H1 (cell line): ENCODE results near the gene TRIM67. TPM values are rescaled to one million over a fixed set of nuclear protein-coding genes. Genes with fewer than 3 reads are reported as not detected.

ENCODE experiments used
- CTCF ChIA-PET: fragments of 300-600 bp; sonication (Branson Sonifier 250); formaldehyde crosslinking; loops from one replicate; lab custom pipeline; 2021; ENCODE audit not compliant: partially characterized antibody; lab: Charles Lee
- POLR2A ChIA-PET: fragments of 300-600 bp; sonication (Branson Sonifier 250); formaldehyde crosslinking; loops from one replicate; lab custom pipeline; 2021; ENCODE audit warnings: inconsistent platforms; ENCODE audit not compliant: partially characterized antibody; lab: Charles Lee
- DNase-seq, 2 experiments: peaks; one replicate each; pipeline versions ENCODE4 v3.0.0 to v3.0.0-alpha.2; 2010 to 2022; ENCODE audit warnings: low spot score in 2 of 2, low read depth in 1 of 2, mixed read lengths in 1 of 2
- FAIRE-seq: peaks from 2 replicates; lab custom pipeline; 2011; peaks lifted over from hg19 to GRCh38; lab: Jason Lieb, UNC
- H2AFZ ChIP-seq: 2 replicates; pipeline ENCODE4 v1.8.1; 2012; ENCODE audit warnings: low read length, inconsistent platforms
- H2AK5ac ChIP-seq: 2 replicates; pipeline ENCODE4 v1.6.1; 2013; ENCODE audit warnings: low read depth, low read length
- H2BK120ac ChIP-seq: replicated peaks from 2 replicates; pipeline ENCODE3; 2013; ENCODE audit warnings: low read depth, low read length, inconsistent platforms
- H2BK12ac ChIP-seq: 2 replicates; pipeline ENCODE4 v1.6.1; 2013; ENCODE audit warnings: low read depth, low read length
- H2BK15ac ChIP-seq: 2 replicates; pipeline ENCODE4 v1.6.1; 2013; ENCODE audit warnings: low read length
- H2BK20ac ChIP-seq: 2 replicates; pipeline ENCODE4 v1.6.1; 2013; ENCODE audit warnings: low read length
- H2BK5ac ChIP-seq: 2 replicates; pipeline ENCODE4 v1.6.1; 2013; ENCODE audit warnings: low read depth, low read length
- H3K14ac ChIP-seq: 2 replicates; pipeline ENCODE4 v1.6.1; 2013; ENCODE audit warnings: inconsistent platforms; ENCODE audit not compliant: insufficient read length
- H3K18ac ChIP-seq: 2 replicates; pipeline ENCODE4 v1.6.1; 2013; ENCODE audit warnings: low read length; ENCODE audit errors: extremely low read depth
- H3K23ac ChIP-seq: 2 replicates; pipeline ENCODE4 v1.6.1; 2013; ENCODE audit warnings: inconsistent platforms; ENCODE audit not compliant: insufficient read length
- H3K23me2 ChIP-seq: 2 replicates; pipeline ENCODE4 v1.6.1; 2013; ENCODE audit warnings: low read depth, low read length
- H3K27ac ChIP-seq: 2 replicates; pipeline ENCODE4 v1.6.1; 2011; ENCODE audit warnings: low read depth, low read length, inconsistent platforms
- H3K27me3 ChIP-seq, 4 experiments: replicated peaks in 1 of 4; 1 replicate in 1 of 4; 2 replicates in 3 of 4; pipeline versions ENCODE4 v1.6.1 to v1.8.1; 2011 to 2013; ENCODE audit warnings: low read length in 3 of 4, mild to moderate bottlenecking in 3 of 4, inconsistent platforms in 2 of 4, mixed read lengths in 2 of 4, moderate library complexity in 1 of 4; ENCODE audit not compliant: control insufficient read depth in 3 of 4, insufficient read depth in 3 of 4; ENCODE audit errors: extremely low read depth in 1 of 4
- H3K36me3 ChIP-seq, 4 experiments: 2 replicates each; pipeline versions ENCODE4 v1.6.1 to v1.8.1; 2011 to 2013; ENCODE audit warnings: mild to moderate bottlenecking in 4 of 4, low read length in 3 of 4, moderate library complexity in 2 of 4, control low read depth in 1 of 4, inconsistent platforms in 1 of 4; ENCODE audit not compliant: insufficient read depth in 4 of 4, control insufficient read depth in 2 of 4
- H3K4ac ChIP-seq: replicated peaks from 2 replicates; pipeline ENCODE3; 2013; ENCODE audit warnings: low read length, low read depth, mixed read lengths, inconsistent platforms; ENCODE audit not compliant: insufficient read length
- H3K4me1 ChIP-seq, 4 experiments: replicated peaks in 1 of 4; 1 replicate in 1 of 4; 2 replicates in 3 of 4; pipeline versions ENCODE4 v1.6.1 to v1.8.1; 2011 to 2013; ENCODE audit warnings: low read length in 3 of 4, inconsistent platforms in 2 of 4, mixed read lengths in 1 of 4; ENCODE audit not compliant: insufficient read depth in 4 of 4, control insufficient read depth in 3 of 4
- H3K4me2 ChIP-seq, 2 experiments: 2 replicates each; pipeline versions ENCODE4 v1.6.1 to v1.8.1; 2011 to 2013; ENCODE audit warnings: low read depth in 2 of 2, low read length in 2 of 2, control low read depth in 1 of 2, inconsistent platforms in 1 of 2, mild to moderate bottlenecking in 1 of 2; ENCODE audit not compliant: insufficient read depth in 1 of 2
- H3K4me3 ChIP-seq, 4 experiments: fragments of 200-600, 300-600 bp in 1 of 4; sonication (generic), shearing (Covaris generic), sonication (Bioruptor Twin) in 1 of 4; 2 replicates each; pipeline versions ENCODE4 v1.5.1 to v1.8.1; 2011 to 2016; ENCODE audit warnings: low read length in 4 of 4, low read depth in 3 of 4, control low read depth in 2 of 4, inconsistent platforms in 2 of 4, mild to moderate bottlenecking in 2 of 4, mixed read lengths in 1 of 4, moderate library complexity in 1 of 4; ENCODE audit not compliant: insufficient read depth in 2 of 4; ENCODE audit errors: extremely low read depth in 1 of 4
- H3K56ac ChIP-seq: replicated peaks from 2 replicates; pipeline ENCODE3; 2013; ENCODE audit warnings: low read depth, mild to moderate bottlenecking, mixed read lengths, low read length, inconsistent platforms; ENCODE audit not compliant: insufficient read length
- H3K79me1 ChIP-seq: 2 replicates; pipeline ENCODE4 v1.6.1; 2013; ENCODE audit warnings: low read depth, low read length, control low read depth
- H3K79me2 ChIP-seq, 2 experiments: 2 replicates each; pipeline versions ENCODE4 v1.6.1 to v1.8.1; 2012 to 2013; ENCODE audit warnings: low read length in 2 of 2, mild to moderate bottlenecking in 2 of 2, inconsistent platforms in 1 of 2; ENCODE audit not compliant: insufficient read depth in 2 of 2, control insufficient read depth in 1 of 2
- H3K9ac ChIP-seq, 4 experiments: replicated peaks in 1 of 4; 1 replicate in 1 of 4; 2 replicates in 3 of 4; pipeline versions ENCODE4 v1.6.1 to v1.8.1; 2011 to 2013; ENCODE audit warnings: low read depth in 3 of 4, low read length in 3 of 4, control low read depth in 2 of 4, mild to moderate bottlenecking in 2 of 4, moderate library complexity in 2 of 4, inconsistent platforms in 1 of 4; ENCODE audit errors: extremely low read depth in 1 of 4
- H3K9me3 ChIP-seq, 2 experiments: 2 replicates each; pipeline versions ENCODE4 v1.6.1 to v1.8.1; 2012 to 2013; ENCODE audit warnings: mild to moderate bottlenecking in 2 of 2, moderate library complexity in 2 of 2, control low read depth in 1 of 2, inconsistent platforms in 1 of 2, low read depth in 1 of 2, low read length in 1 of 2, mixed read lengths in 1 of 2; ENCODE audit not compliant: insufficient read depth in 2 of 2
- H4K20me1 ChIP-seq, 2 experiments: replicated peaks in 1 of 2; 2 replicates each; pipeline versions ENCODE3 to v1.8.1; 2011 to 2013; ENCODE audit warnings: inconsistent platforms in 2 of 2, low read length in 2 of 2, mild to moderate bottlenecking in 1 of 2; ENCODE audit not compliant: insufficient read depth in 2 of 2, control insufficient read depth in 1 of 2
- H4K5ac ChIP-seq: 2 replicates; pipeline ENCODE4 v1.6.1; 2013; ENCODE audit warnings: low read length, low read depth, mixed read lengths, inconsistent platforms; ENCODE audit not compliant: insufficient read length
- H4K8ac ChIP-seq: 2 replicates; pipeline ENCODE4 v1.8.0; 2013; ENCODE audit warnings: mild to moderate bottlenecking, moderate library complexity, low read length, inconsistent platforms; ENCODE audit not compliant: insufficient read depth; ENCODE audit errors: extremely low read depth
- H4K91ac ChIP-seq: replicated peaks from 2 replicates; pipeline ENCODE3; 2013; ENCODE audit warnings: low read length, mixed read lengths, inconsistent platforms; ENCODE audit not compliant: insufficient read length
- BCL11A ChIP-seq, 2 experiments: IDR thresholded peaks; one replicate each; pipeline ENCODE4 v1.6.1; 2011; ENCODE audit warnings: low read depth in 2 of 2, low read length in 2 of 2, mild to moderate bottlenecking in 2 of 2
- EZH2 ChIP-seq: fragments of 200-600 bp; sonication (generic); IDR thresholded peaks from 2 replicates; pipeline ENCODE4 v1.7.1; 2012; ENCODE audit warnings: low read depth, mild to moderate bottlenecking, moderate library complexity, low read length, inconsistent platforms; ENCODE audit not compliant: severe bottlenecking
- FOSL1 ChIP-seq: IDR thresholded peaks from 2 replicates; pipeline ENCODE4 v1.6.1; 2011; ENCODE audit warnings: mild to moderate bottlenecking, low read depth, low read length, moderate library complexity; ENCODE audit not compliant: insufficient read depth
- KDM5A ChIP-seq: fragments of 200-600 bp; IDR thresholded peaks from 2 replicates; pipeline ENCODE4 v1.7.1; 2012; ENCODE audit warnings: mild to moderate bottlenecking, low read length, inconsistent platforms, mixed read lengths
- POLR2A ChIP-seq, 2 experiments: IDR thresholded peaks; 1 replicate in 1 of 2; 2 replicates in 1 of 2; pipeline ENCODE4 v1.6.1; 2011; ENCODE audit warnings: low read depth in 2 of 2, low read length in 2 of 2, mild to moderate bottlenecking in 2 of 2; ENCODE audit errors: control extremely low read depth in 1 of 2
- POLR2AphosphoS5 ChIP-seq: IDR thresholded peaks from 2 replicates; pipeline ENCODE4 v1.6.1; 2011; ENCODE audit warnings: low read depth, low read length
- SIRT6 ChIP-seq: IDR thresholded peaks from one replicate; pipeline ENCODE4 v1.7.1; 2012; ENCODE audit warnings: low read length, inconsistent platforms
- SIX5 ChIP-seq: IDR thresholded peaks from 2 replicates; pipeline ENCODE4 v1.6.1; 2011; ENCODE audit warnings: mild to moderate bottlenecking, low read depth, low read length
- SRF ChIP-seq: IDR thresholded peaks from 2 replicates; pipeline ENCODE4 v1.6.1; 2011; ENCODE audit warnings: mild to moderate bottlenecking, low read depth, low read length, moderate library complexity
- SUZ12 ChIP-seq: fragments of 200-600 bp; sonication (generic); IDR thresholded peaks from 2 replicates; pipeline ENCODE4 v1.6.1; 2012; ENCODE audit warnings: mild to moderate bottlenecking, inconsistent platforms, low read length, moderate library complexity, mixed read lengths
- TAF1 ChIP-seq: IDR thresholded peaks from 2 replicates; pipeline ENCODE4 v1.6.1; 2011; ENCODE audit warnings: mild to moderate bottlenecking, low read depth, low read length
- TAF7 ChIP-seq: optimal IDR thresholded peaks from 2 replicates; pipeline ENCODE3; 2011; ENCODE audit warnings: low read depth, mild to moderate bottlenecking, inconsistent platforms, low read length, moderate library complexity, borderline replicate concordance
- TBP ChIP-seq: IDR thresholded peaks from 2 replicates; pipeline ENCODE4 v1.6.1; 2011; ENCODE audit warnings: low read depth, low read length, improper control_type of control experiment
- ZNF274 ChIP-seq: IDR thresholded peaks from 2 replicates; pipeline ENCODE4 v1.7.0; 2012; ENCODE audit warnings: low read length, borderline replicate concordance; ENCODE audit errors: extremely low read depth
- WGBS, 2 experiments: shearing (Covaris generic) in 1 of 2; methylation state at CpG; one replicate each; pipeline versions ENCODE4 v1.1.6 to v1.1.7; 2013 to 2015; ENCODE audit warnings: low lambda C conversion rate in 2 of 2, mixed read lengths in 2 of 2, inconsistent platforms in 1 of 2, low coverage in 1 of 2, missing lambda C conversion rate in 1 of 2; ENCODE audit not compliant: insufficient replicate concordance in 2 of 2, insufficient coverage in 1 of 2, insufficient read length in 1 of 2; ENCODE audit errors: extremely low coverage in 1 of 2, missing lambda C conversion rate in 1 of 2; 5-methylcytosine and 5-hydroxymethylcytosine counted together
- polyA plus RNA-seq, 7 experiments: library from polyadenylated mRNA; depleted of rRNA in 3 of 7; stranded (reverse) in 5 of 7; unstranded in 2 of 7; fragments of >200 nt in 5 of 7; fragments of 200-250 nt in 2 of 7; gene quantifications; 1 replicate in 5 of 7; 2 replicates in 1 of 7; 4 replicates in 1 of 7; pipeline versions ENCODE4 v1.2.1 to v1.2.3, GENCODE V29; 2011 to 2013; ENCODE audit warnings: missing spikeins in 2 of 7, mixed read lengths in 2 of 7
- total RNA-seq: library from RNA; stranded (reverse); fragmentation: NEBNext Ultra II Directional; extraction: Animal tissue kit (Norgen Biotek cat#: 25700); gene quantifications from 2 replicates; pipeline ENCODE4 v1.2.1, GENCODE V29; 2021

Gene TRIM67
- total and polyA plus RNA-seq, 2 of the 8 experiments (the other 6 are each of a cell fraction or from before 2014, with no cell fraction given): under 0.01 TPM; not detected in 1

- WGBS, 2 experiments: 69% methylated on average over 6 of the region's 6 CpGs; no CpG with 5 or more reads in 1 of the 2 experiments
- ChIA-PET POLR2A (no interaction called here), CTCF (interaction anchor here (1.4 kb wide), 1 partner anchor 12 kb away, joined by 4 read pairs; no protein-coding TSS in a partner anchor)
- no peak overlapping the region for H2BK120ac ChIP-seq
- no peak overlapping the region for H3K14ac ChIP-seq
- no peak overlapping the region for H2BK12ac ChIP-seq
- H3K23me2 ChIP-seq: peaks cover 13% of the 10 kb centered on the region; the same call in 1 of the 2 replicates
- H4K8ac ChIP-seq: no peak overlapping the region
- H3K4ac ChIP-seq: no peak overlapping the region
- FAIRE-seq (no peak), DNase-seq (no peak)
- H3K9ac ChIP-seq: no peak overlapping the region
- peaks cover 0 to 8% (median 3%) of the 10 kb centered on the region in 4 experiments; a peak in 4 of 7 replicates for H3K4me1 ChIP-seq
- no peak overlapping the region for H2BK20ac ChIP-seq
- H2AFZ ChIP-seq: no peak overlapping the region
- H2BK15ac ChIP-seq: no peak overlapping the region
- no peak overlapping the region for H4K5ac ChIP-seq
- H4K20me1 ChIP-seq: peaks cover 3 to 12% of the 10 kb centered on the region in 2 experiments
- H3K27me3 ChIP-seq: peaks cover 45 to 58% (median 54%) of the 10 kb centered on the region in 4 experiments
- H3K18ac ChIP-seq: no peak overlapping the region
- H3K9me3 ChIP-seq: peaks cover 0 to 10% of the 10 kb centered on the region in 2 experiments; a peak in 2 of 4 replicates
- H2BK5ac ChIP-seq: no peak overlapping the region
- H4K91ac ChIP-seq: no peak overlapping the region
- no peak overlapping the region for H3K27ac ChIP-seq
- no peak overlapping the region for H3K56ac ChIP-seq
- H3K23ac ChIP-seq: no peak overlapping the region
- H3K36me3 ChIP-seq: peaks cover 0 to 11% (median 0%) of the 10 kb centered on the region in 4 experiments; a peak in 1 of 8 replicates
- no peaks in the 10 kb centered on the region for H3K79me1 ChIP-seq
- no peak overlapping the region for H2AK5ac ChIP-seq
- no peak overlapping the region for H3K4me2 ChIP-seq
- no peak overlapping the region for H3K4me3 ChIP-seq
- no peaks in the 10 kb centered on the region for H3K79me2 ChIP-seq
- no peak for TF ChIP-seq FOSL1
- no peak for TF ChIP-seq ZNF274
- no peak for TF ChIP-seq KDM5A
- TF ChIP-seq TAF1: no peak
- TF ChIP-seq SIRT6: no peak
- TF ChIP-seq POLR2A (IDR thresholded peaks at IDR 0.05; ENCODE audit: control extremely low read depth in 1 of 2, low read depth in 2 of 2, low read length in 2 of 2): no peak
- no peak for TF ChIP-seq POLR2AphosphoS5
- TF ChIP-seq TAF7: no peak
- TF ChIP-seq SRF: no peak
- TF ChIP-seq SUZ12: no peak
- TF ChIP-seq EZH2: no peak
- TF ChIP-seq TBP: no peak
- no peak for TF ChIP-seq SIX5
- TF ChIP-seq BCL11A (IDR thresholded peaks at IDR 0.05; ENCODE audit: low read depth in 2 of 2, low read length in 2 of 2): no peak
Measured at GRCh38 chr1:231159202-231159962, 2.5 kb upstream of the TRIM67 start.
